Measurements from ENCODE around the gene TLE2. TPM values are rescaled to one million over a fixed set of nuclear protein-coding genes. Genes with fewer than 3 reads are reported as not detected.
A peak's percentile ranks its signal among the peaks of the same experiment; 100 is the strongest.

TLE2 gene
- total RNA-seq, result 10 to 100 TPM; 32.9 to 47.9 TPM
- long read RNA-seq, partial matches to known transcripts, result 48 of 74 reads
- long read RNA-seq, other reads (novel, unspliced or antisense), result 26 of 74 reads

DNA sequence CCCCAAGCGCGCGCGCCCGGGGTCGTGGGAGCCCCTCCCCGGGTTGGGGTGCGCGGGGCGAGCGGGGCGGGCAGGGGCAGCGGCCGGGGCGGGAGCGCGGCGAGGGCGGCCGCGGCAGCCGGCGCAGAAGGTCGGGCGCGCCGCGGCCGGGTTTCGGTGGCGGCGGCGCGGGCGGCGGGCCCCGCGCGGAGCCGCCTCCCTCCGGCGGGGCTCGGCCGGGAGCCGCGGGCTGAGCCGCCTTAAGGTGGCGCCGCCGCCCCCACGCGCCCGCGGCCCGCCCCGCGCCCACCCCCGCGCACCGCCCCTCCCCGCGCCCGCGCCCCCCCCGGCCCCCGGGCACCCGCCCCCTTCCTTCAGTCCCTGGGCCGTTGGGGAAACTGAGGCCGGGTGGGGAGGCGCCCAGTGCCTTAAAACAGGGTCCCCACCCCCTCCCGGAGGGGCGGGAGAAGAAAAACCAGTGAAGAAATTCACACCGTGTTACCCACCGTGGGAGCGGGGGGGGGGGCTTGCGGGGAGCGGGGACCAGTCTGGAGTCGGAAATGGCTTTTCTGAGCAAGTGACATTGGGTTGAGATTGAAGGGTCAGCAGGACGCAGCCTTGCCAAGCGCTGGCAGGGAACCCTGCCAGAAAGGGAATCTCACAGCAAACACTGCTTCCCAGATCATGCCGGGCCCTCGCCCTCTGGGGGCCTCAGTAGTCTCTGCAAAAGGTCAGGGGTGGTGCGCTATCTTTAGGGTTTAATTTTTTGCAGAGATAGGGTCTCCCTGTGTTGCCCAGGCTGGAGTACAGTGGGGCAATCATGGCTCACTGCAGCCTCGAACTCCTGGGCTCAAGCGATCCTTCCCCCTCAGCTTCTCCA lies at the start of gene TLE2:
Gene TLE2 (minus strand): TSS at position 216 of the 859 bp plus-strand sequence. CDS start 376 bp downstream, outside the sequence.
- DNase-seq, result peak in 1 of 2 donors; percentile 43
- ATAC-seq, result peak; percentile 30
- intact Hi-C loops (cut with DNase I, micrococcal nuclease), result no loop called here

DNA sequence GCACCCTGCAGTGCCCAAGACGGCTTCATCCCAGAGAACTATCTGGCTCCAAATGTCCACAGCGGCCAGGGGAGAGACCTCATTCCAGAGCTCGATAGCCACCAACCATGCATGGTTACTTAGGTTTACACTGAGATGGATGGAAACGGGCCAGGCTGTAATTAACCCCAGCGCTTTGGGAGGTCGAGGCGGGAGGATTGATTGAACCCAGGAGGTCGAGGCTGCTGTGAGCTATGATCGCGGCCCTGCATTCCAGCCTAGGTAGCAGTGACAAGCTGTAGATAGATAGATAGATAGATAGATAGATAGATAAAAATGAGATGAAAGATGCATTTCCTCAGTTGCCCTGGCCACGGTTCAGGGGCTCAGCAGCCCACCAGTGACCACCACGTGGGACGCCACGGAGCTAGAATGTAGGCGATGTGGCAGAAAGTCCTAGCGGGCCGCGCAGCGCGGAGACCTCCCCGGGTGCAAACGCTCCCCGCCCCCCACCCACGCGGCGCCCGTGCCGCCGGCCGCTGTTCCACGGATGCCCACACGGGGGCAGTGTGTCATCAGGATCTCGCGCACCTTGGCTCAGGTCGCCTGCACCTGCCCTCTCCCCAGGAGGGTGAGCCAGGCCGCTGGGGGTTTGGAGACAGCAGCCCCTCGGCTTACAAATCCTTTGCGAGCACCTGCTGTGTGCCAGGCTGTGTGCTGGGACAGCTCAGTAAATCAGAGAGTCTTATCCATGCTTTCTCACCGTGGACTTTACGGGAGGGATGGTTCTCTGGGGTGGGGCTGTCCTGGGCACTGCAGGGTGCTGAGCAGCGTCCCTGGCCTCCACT lies 46.7 kb upstream of the TLE2 start:
- peak in 1 of 2 donors; percentile 75 for DNase-seq
- intact Hi-C loops (cut with DNase I, micrococcal nuclease), result no loop called here
- peak; percentile 60 for ATAC-seq

DNA sequence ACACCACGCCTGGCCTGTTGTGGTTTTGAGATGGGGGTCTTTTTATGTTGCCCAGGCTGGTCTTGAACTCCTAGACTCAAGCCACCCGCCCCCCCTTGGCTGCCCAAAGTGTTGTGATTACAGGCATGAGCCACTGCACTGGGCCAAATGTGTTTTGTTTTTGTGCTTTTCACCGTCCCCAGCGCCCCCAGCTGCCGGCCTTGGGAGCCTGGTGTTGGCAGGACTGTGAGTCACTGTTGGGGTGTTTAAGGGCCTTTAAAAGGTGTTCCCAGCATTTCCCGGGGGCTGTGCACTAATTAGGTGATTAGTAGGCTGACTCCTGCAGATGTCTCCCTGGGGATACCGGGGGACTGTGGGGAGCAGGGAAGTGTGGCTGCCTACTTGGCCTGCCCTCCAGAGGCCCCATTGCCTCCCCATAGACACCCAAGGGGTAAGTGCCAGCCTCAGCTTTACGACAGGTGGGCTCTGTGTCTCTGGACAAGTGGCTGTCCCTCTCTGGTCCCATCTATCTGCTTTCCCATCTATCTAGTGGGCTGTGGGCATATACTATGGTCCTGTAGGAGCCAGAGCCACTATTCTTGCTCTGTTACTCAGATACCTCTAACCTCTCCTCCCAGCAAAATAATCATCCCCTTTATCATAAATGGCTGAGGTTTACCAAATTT lies 45.0 kb upstream of the TLE2 start:
- no peak for DNase-seq
- ATAC-seq, result no peak
- intact Hi-C loops (cut with DNase I, micrococcal nuclease), result no loop called here

DNA sequence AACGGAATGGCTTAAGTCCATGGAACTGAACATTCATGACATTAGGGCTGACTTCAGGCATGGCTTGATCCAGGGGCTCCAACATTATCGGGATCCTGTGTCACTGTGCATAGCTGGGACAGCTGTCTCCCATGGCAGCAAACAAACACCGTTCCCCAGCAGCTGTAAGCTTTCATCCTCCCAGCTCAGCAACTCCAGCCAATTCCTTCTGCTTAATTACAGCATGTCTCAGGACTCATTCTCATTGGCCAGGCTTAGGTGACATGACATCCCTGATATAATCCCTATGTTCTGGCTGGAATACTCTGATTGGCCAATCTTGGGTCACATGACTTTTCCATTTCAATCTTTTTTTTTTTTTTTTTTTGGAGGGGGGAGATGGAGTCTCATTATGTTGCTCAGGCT lies 44.1 kb upstream of the TLE2 start:
- DNase-seq, result no peak
- intact Hi-C loops (cut with DNase I, micrococcal nuclease), result no loop called here
- ATAC-seq, result peak; percentile 65

DNA sequence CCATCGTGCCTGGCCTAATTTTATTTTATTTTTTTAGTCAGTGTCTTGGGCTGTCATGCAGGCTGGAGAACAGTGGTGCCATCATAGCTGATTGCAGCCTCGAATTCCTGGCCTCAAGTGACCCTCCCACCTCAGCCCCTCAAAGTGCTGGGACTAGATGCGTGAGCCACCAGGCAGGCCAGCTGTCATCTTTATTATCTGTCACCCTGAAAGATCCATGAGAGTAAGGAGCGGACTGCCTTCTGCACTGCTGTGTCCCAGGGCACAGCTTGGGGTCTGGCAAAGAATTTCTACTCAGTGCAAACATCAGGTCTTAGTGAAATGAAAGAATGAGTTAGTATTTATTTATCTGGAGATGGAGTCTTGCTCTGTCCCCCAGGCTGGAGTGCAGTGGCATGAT lies 42.7 kb upstream of the TLE2 start:
- DNase-seq (no peak), ATAC-seq (no peak)
- intact Hi-C loops (cut with DNase I, micrococcal nuclease), result no loop called here

DNA sequence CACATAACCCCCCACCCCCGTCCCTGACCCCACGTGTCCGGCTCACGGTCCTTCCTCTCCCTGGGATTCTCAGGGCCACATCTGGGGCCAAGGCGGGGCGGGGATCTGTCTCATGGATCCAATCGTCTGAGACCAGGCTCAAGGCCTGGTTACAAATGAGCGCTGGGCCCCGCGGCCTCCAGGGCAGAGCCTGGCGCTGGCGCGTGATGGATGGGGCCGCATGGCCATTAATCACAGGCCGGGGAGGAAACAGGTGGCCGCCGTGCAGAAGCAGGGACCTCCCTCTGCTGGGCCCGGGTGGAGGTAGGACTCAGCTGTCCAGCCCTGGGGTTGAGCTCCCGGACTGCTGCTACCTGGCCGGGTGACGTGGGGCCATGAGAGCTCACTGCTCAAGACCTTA lies 39.0 kb upstream of the TLE2 start:
- no peak for DNase-seq
- intact Hi-C loops (cut with DNase I, micrococcal nuclease), result no loop called here
- ATAC-seq, result no peak

DNA sequence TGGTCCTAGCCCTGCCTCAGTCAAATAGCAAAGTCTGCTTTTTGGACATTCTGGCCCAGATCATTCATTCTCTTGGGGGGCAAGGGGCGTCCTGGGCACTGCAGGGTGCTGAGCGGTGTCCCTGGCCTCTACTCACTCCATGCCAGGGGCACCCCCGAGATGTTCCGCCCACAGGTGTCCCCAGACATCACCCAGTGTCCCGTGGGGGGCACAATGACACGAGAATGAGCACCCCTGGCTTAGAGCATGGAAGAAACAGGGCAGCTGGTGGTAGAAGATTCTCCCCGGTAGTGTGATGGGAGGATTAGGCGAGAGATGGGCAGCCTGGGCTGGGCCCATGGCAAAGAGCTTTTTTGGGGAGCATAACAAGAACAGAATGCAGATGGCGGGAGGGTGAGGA lies 38.5 kb upstream of the TLE2 start:
- ATAC-seq (no peak), DNase-seq (no peak)
- intact Hi-C loops (cut with DNase I, micrococcal nuclease), result no loop called here

DNA sequence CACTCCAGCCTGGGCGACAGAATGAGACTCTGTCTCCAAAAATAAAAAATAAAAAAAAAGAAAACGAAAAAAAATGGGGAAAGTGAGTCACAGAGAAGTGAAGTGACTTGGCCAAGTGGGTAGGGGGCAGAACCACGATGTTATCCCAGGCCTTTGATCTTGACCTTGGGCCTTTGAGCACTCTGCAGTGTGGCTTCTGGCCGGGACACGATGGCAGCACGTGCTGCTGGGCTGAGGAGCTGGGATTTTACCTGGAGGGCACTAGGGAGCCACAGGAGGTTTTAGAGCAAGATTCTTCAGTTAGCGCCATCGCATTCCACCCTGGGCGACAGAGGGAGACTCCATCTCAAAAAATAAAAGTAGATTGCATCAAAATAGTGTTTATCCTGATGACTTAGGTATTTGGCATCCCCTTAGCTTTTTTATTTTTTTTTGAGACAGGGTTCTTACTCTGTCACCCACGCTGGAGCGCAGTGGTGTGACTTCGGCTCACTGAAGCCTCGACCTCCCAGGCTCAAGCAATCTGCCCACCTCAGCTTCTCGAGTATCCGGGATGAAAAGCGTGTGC lies 37.5 kb upstream of the TLE2 start:
- intact Hi-C loops (cut with DNase I, micrococcal nuclease), result no loop called here
- ATAC-seq (no peak), DNase-seq (no peak)

DNA sequence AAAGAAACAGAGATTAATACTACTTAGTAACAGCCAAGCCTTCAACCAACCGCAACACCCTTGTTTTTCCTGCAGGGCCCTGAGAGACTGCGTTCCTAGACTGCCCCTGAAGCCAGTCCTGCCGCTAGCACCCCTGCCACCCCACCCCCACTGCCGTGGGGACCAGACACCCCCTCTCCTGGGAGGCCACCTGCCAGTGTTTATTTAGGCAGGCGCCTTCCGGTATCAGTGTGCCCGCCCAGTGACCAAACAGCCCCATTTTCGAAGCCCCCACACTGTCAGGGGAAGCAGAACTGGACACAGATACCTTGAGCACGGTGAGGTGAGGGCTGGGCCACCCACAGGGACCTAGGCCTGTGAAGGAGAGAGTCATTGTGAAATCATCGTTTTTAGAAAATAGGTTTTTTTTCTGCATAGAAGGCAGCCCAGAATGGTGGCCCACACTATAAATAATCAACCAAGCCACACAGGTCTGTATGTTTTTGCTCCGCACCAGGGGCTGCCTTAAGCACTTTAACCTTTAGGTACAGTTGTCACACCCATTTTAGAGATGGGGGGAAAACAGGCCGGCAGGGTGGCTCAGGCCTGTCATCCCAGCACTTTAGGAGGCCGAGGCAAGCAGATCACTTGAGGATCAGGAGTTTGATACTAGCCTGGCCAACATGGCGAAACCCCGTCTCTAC lies 36.7 kb upstream of the TLE2 start:
- peak; percentile 20 for ATAC-seq
- peak; percentile 63 to 68 for DNase-seq
- intact Hi-C loops (cut with DNase I, micrococcal nuclease), result no loop called here

DNA sequence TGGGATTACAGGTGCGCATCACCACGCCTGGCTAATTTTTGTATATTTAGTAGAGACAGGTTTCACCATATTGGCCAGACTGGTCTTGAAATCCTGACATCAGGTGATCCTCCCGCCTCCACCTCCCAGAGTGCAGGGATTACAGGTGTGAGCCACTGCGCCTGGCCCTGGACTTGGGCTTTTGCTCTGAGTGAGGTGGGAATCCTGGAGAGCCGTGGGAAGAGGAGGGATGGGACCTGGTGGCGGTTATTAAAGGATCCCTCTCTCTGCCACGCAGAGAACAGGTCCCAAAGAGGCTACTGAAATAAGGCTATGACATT lies 34.9 kb upstream of the TLE2 start:
- intact Hi-C loops (cut with DNase I, micrococcal nuclease), result no loop called here
- DNase-seq (no peak), ATAC-seq (no peak)

DNA sequence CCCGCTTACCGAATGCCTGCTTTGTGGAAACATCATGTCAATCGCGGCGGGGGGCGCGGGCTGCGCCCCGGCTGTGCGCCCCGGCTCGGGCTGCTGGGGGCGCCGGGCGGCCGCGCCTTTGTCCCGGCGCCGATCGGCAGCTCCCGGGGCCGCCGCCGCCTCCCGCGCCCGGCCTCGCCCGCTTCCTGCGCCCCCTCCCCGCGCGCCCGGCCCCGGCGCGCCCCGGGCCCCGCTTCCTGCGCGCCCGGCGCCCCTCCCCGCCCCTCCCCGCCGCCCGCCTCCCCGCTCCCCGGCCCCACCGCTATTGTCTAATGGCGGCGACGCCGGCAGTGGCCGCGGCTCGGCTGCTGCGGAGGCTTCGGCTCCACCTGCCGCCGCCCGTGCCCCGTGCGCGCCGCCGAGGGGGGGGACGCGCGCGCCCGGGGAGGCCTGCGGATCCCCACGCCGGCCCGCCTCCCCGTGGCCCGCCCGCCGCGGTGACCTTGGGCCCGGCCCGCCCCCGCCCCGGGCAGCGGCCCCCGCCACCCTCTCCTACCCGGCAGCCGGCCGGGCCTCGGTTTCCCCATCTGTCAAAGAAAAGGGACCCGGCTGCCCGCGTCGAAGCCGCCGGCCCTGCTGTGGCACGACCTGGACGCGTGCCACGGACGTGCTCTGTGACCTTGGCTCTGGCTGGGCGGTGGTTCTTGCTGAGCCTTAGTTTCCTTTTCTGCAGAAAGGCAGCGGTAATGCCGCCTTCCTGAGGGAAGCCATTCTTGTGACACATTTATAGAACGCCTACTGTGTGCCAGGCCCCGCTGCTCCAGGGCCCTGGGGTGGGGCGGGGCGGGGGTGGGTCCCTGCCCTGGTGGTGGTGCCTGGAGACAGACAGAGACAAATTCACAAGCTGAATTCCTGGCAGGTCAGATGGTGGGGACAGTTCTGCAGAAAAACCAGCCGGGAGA lies 33.4 kb upstream of the TLE2 start, which contains the start of gene TLE5:
Gene TLE5 (minus strand): TSS at position 331 of the 941 bp plus-strand sequence. CDS start 295 bp downstream, at position 36.
- ATAC-seq, result peak; percentile 74
- intact Hi-C loops (cut with DNase I, micrococcal nuclease), result no loop called here
- peak; percentile 79 to 81 for DNase-seq

DNA sequence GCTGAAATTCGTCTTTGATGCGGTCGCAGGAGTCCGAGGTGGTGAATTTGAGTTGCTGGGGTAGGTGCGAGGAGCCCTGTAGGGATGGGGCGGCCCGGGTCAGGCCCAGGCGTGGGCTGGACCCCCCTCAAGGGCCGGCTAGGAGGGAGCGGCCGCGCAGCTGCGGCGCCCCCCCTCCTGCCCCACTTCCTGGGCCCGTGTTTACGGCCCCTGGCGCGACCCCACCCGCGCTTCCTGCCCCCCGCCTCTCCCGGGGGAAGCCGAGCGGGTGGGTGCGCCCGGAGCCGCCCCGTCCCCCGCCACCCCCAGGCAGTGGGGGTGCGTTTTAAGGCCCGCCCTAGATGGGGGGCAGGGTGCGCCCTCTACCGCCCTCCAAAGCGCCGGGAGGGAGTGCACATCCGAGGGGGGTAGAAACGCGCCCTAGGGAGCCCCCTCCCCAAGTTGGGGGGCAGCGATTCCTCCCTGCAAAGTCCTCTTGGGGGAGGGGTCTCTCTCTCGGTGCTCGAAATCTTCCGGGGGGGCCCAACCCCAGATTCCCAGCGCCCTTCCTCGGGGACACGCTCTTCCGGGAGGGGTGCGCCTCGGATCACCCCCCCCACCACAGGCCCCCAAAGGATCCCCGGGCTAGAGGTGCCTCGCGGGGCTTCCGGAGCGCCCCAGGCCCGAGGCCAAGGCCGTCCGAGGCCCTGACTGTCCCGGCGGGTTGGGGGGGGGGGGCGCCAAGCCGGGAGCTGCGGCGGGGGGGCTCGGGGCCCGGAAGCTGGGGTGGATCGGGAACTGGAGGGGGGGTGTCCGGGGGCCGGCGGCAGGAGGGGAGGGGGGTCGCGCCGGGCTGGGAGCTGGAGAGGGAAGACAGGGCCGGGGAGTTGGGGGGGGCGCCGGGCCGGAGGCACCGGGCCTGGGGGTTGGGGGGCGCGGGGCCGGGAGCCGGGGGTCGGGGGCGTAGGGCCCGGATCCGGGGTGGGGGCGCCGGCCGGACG lies 32.4 kb upstream of the TLE2 start:
- ATAC-seq (peak; percentile 61), DNase-seq (peak; percentile 66 to 82)
- intact Hi-C loops (cut with DNase I, micrococcal nuclease), result no loop called here

DNA sequence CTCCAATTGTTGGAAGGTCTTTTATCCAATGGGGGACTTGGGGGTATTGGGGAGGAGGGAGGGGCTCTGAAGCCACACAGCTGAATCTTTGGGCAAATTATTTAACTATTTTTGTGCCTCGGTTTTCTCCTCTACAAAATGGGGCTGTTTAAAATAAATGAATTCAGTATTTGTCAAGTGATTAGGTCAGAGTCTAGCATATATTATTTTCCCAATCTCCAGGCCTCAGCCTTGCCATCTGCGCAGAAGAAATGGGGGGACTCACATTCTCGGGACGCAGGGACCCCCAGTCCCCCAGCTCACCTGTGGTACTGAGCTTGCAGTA lies 31.7 kb upstream of the TLE2 start:
- intact Hi-C loops (cut with DNase I, micrococcal nuclease), result no loop called here
- no peak for ATAC-seq
- no peak for DNase-seq

DNA sequence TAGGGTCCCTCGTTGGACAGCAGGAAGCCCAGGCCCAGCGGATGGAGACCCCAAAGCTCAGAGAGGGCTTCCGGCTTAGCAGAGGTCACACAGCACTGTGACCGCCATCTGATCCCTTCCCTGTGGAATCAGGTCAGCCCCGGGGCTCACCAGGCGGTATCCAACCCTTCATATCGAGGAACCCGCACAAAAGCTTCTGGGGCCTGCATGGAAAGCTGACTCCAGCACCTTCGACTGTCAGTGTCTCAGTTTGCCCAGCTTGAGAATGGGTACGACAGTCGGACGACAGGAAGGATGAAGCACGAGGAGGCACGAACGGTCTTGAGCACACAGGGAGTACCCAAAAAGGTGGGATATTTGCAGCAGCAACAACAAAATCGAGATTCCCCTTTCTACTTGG lies 30.6 kb upstream of the TLE2 start:
- DNase-seq (no peak), ATAC-seq (no peak)
- intact Hi-C loops (cut with DNase I, micrococcal nuclease), result no loop called here

DNA sequence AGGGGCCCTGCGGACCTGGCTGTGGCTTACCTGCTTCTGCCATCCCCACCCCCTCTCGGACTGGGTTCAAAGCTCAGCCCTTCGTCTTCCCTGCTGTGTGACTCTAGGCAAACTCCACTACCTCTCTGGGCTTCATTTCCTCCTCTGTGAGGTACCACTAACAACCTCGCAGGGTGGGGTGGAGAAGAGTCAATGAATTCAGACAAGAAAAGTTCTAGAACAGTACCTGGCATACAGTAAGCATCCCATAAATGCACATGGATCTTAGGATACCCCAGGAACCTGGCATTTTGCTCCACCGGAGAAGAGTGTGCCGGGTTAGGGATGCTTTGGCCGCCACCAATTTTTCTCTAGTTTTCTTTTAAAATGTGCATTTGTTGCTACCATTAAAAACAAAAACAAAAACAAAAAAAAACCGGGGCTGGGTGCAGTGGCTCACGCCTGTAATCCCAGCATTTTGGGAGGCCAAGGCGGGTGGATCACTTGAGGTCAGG lies 29.8 kb upstream of the TLE2 start:
- DNase-seq (no peak), ATAC-seq (no peak)
- intact Hi-C loops (cut with DNase I, micrococcal nuclease), result no loop called here

All from left colon (tissue), 2 donors.